Medulla oblongata (tissue), 1 donor: ENCODE results near the gene MRPS23.
A peak's percentile ranks its signal among the peaks of the same experiment; 100 is the strongest.

Experiments used
- DNase-seq: peaks from one replicate; pipeline ENCODE4 v3.0.0-alpha.2; 2015; ENCODE audit errors: extremely low spot score

The MRPS23 gene

GRCh38 chr17:57838453-57838852 lies 11.4 kb downstream of the MRPS23 start:
- no peak for DNase-seq

- DNase-seq: no peak
These were observed 14.4 kb downstream of the MRPS23 start for GRCh38 chr17:57835333-57835900.

GRCh38 chr17:57834146-57834741 lies 15.6 kb downstream of the MRPS23 start:
- DNase-seq: no peak

GRCh38 chr17:57833179-57833939 lies 16.5 kb downstream of the MRPS23 start:
- peak; percentile 86 for DNase-seq

GRCh38 chr17:57832314-57833178 lies 17.3 kb downstream of the MRPS23 start:
- DNase-seq: peak; percentile 60

- DNase-seq: no peak
These were observed 19.0 kb downstream of the MRPS23 start for GRCh38 chr17:57830880-57831279.

GRCh38 chr17:57823469-57824401 lies 26.1 kb downstream of the MRPS23 start:
- no peak for DNase-seq

- no peak for DNase-seq
These were observed 30.0 kb downstream of the MRPS23 start for GRCh38 chr17:57819867-57820266.

- DNase-seq: no peak
These were observed 30.6 kb downstream of the MRPS23 start for GRCh38 chr17:57819285-57819684.

GRCh38 chr17:57818066-57818465 lies 31.8 kb downstream of the MRPS23 start:
- DNase-seq: no peak

- DNase-seq: no peak
These were observed 32.5 kb downstream of the MRPS23 start for GRCh38 chr17:57817299-57817698.

- DNase-seq: no peak
These were observed 35.4 kb downstream of the MRPS23 start for GRCh38 chr17:57814421-57814820.

- DNase-seq: no peak
These were observed 38.1 kb downstream of the MRPS23 start for GRCh38 chr17:57811638-57812280.

GRCh38 chr17:57810721-57811637 lies 38.9 kb downstream of the MRPS23 start:
- peak; percentile 70 for DNase-seq

- no peak for DNase-seq
These were observed 40.0 kb downstream of the MRPS23 start for GRCh38 chr17:57809879-57810278.

- DNase-seq: no peak
These were observed 41.0 kb downstream of the MRPS23 start for GRCh38 chr17:57808882-57809281.

- no peak for DNase-seq
These were observed 43.5 kb downstream of the MRPS23 start for GRCh38 chr17:57806167-57806830.

- DNase-seq: no peak
These were observed 46.8 kb downstream of the MRPS23 start for GRCh38 chr17:57803021-57803420.
